ENCODE data around the gene ZNF76.

Gene ZNF76

DNA sequence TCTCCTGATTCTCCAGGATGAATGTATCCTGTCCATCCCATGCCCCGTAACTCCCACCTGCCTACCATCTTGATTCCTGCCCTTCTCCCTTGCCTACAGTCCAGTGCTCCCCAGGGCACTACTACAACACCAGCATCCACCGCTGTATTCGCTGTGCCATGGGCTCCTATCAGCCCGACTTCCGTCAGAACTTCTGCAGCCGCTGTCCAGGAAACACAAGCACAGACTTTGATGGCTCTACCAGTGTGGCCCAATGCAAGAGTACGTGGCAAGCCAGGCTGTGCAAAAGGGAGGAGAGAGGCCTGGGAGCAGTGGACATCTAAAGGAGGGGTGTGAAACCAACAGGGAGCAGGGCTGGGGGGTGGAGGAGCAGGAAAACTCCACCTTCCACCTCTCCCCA is 15.0 kb upstream of the ZNF76 start:
- Histone ChIP-seq H4K12ac (ENCODE audit: low read depth, low read length) (no peak overlapping the region), H4K8ac (ENCODE audit: low read depth, low read length) (no peak overlapping the region), H3K36me3 (ENCODE audit: control insufficient read depth in 1 of 2, insufficient read depth in 2 of 2, low read length in 2 of 2) (peaks cover 24 to 31% of the 10 kb centered on the region in 2 experiments), H3K4me2 (ENCODE audit: low read length) (no peak overlapping the region), H2AK5ac (ENCODE audit: low read length) (no peak overlapping the region), H2BK12ac (ENCODE audit: low read length) (no peak overlapping the region), H3K4ac (ENCODE audit: low read depth, low read length) (no peak overlapping the region), H3K4me3 (ENCODE audit: low read depth, low read length) (no peak overlapping the region), H2BK120ac (ENCODE audit: insufficient read depth, low read length, poor library complexity) (no peak overlapping the region), H3K23ac (ENCODE audit: low read length) (no peak overlapping the region), H3K79me1 (ENCODE audit: low read length) (peaks cover 3% of the 10 kb centered on the region), H3K9ac (ENCODE audit: low read length) (no peak overlapping the region), H3K14ac (ENCODE audit: low read length) (no peak overlapping the region), H3K4me1 (ENCODE audit: control insufficient read depth in 1 of 2, insufficient read depth in 2 of 2, low read length in 2 of 2) (peaks cover 11 to 20% of the 10 kb centered on the region in 2 experiments), H4K91ac (ENCODE audit: low read depth, low read length) (no peak overlapping the region), H3K18ac (ENCODE audit: low read length) (no peak overlapping the region), H2BK5ac (ENCODE audit: low read depth, low read length, poor library complexity) (no peak overlapping the region), H3K27ac (ENCODE audit: low read depth, low read length) (no peak overlapping the region), H2AFZ (ENCODE audit: insufficient read depth, low read length, poor library complexity) (no peak overlapping the region), H3K27me3 (ENCODE audit: insufficient read depth, low read length) (no peaks in the 10 kb centered on the region), H3K79me2 (ENCODE audit: control insufficient read depth, insufficient read depth, low read length, poor library complexity) (no peaks in the 10 kb centered on the region), H3K9me3 (ENCODE audit: insufficient read depth, low read depth, low read length) (peaks cover 8% of the 10 kb centered on the region)
- WGBS (ENCODE audit: extremely low coverage, insufficient coverage, insufficient read length): no CpG with 5 or more reads among the region's 7 CpGs
- DNase-seq: no peak

DNA sequence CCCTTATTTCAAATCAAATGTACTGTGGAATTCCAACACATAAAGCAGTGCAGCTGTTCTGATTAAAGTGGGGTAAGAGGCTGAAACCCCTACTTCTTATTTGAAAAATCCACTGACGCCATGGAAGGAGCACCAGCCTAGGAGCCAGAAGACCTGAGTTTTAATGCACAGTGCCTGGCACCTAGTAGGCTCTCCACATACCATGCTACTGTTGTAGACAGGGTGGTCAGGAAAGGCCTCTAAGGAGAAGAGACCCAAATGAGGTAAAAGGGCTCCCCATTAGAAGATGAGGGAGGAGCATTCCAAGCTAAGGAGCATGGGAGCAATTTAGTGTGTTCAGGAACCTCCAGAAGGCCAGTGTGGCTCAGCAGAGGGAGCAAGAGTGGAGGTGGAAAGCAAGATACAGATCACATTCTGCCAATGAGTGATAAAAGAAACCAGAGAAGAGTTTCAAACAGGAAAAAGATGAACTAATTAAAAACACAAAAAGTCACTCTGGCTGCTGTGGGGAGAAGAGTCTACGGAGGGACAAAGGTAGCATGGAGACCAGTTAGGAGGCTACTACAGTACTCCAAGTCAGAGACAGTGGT is 11.8 kb upstream of the ZNF76 start:
- Histone ChIP-seq H3K23ac (ENCODE audit: low read length) (no peak overlapping the region), H3K4me1 (ENCODE audit: control insufficient read depth in 1 of 2, insufficient read depth in 2 of 2, low read length in 2 of 2) (peaks cover 0 to 4% of the 10 kb centered on the region in 2 experiments), H2AK5ac (ENCODE audit: low read length) (no peak overlapping the region), H3K9me3 (ENCODE audit: insufficient read depth, low read depth, low read length) (peaks cover 6% of the 10 kb centered on the region), H3K27ac (ENCODE audit: low read depth, low read length) (no peak overlapping the region), H4K91ac (ENCODE audit: low read depth, low read length) (no peak overlapping the region), H3K4me3 (ENCODE audit: low read depth, low read length) (no peak overlapping the region), H4K8ac (ENCODE audit: low read depth, low read length) (no peak overlapping the region), H3K4me2 (ENCODE audit: low read length) (no peak overlapping the region), H3K79me2 (ENCODE audit: control insufficient read depth, insufficient read depth, low read length, poor library complexity) (no peaks in the 10 kb centered on the region), H4K12ac (ENCODE audit: low read depth, low read length) (no peak overlapping the region), H3K18ac (ENCODE audit: low read length) (no peak overlapping the region), H2BK120ac (ENCODE audit: insufficient read depth, low read length, poor library complexity) (no peak overlapping the region), H3K27me3 (ENCODE audit: insufficient read depth, low read length) (no peaks in the 10 kb centered on the region), H2BK5ac (ENCODE audit: low read depth, low read length, poor library complexity) (no peak overlapping the region), H3K79me1 (ENCODE audit: low read length) (no peaks in the 10 kb centered on the region), H3K4ac (ENCODE audit: low read depth, low read length) (no peak overlapping the region), H3K36me3 (ENCODE audit: control insufficient read depth in 1 of 2, insufficient read depth in 2 of 2, low read length in 2 of 2) (peaks cover 22 to 24% of the 10 kb centered on the region in 2 experiments), H2AFZ (ENCODE audit: insufficient read depth, low read length, poor library complexity) (no peak overlapping the region), H3K14ac (ENCODE audit: low read length) (no peak overlapping the region), H2BK12ac (ENCODE audit: low read length) (no peak overlapping the region), H3K9ac (ENCODE audit: low read length) (no peak overlapping the region)
- no CpG with 5 or more reads among the region's 2 CpGs for WGBS (ENCODE audit: extremely low coverage, insufficient coverage, insufficient read length)
- DNase-seq: no peak

DNA sequence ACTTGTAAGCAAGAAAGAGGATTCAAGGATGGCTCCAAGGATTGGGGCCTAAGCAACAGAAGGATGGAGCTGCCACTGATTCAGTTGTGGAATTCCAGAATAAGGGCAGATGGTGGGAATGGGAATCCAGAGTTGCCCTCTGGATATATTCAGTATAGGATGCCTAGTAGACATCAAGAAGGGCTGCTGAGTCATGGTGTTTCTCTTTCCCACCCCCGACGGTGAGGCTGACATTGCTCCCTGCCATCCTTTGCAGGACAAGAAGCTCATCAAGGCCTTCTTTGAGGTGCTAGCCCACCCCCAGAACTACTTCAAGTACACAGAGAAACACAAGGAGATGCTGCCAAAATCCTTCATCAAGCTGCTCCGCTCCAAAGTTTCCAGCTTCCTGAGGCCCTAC is 11.2 kb upstream of the ZNF76 start:
- H3K36me3 ChIP-seq (ENCODE audit: control insufficient read depth in 1 of 2, insufficient read depth in 2 of 2, low read length in 2 of 2): peaks cover 18 to 20% of the 10 kb centered on the region in 2 experiments
- H4K8ac ChIP-seq (ENCODE audit: low read depth, low read length): no peak overlapping the region
- H3K27me3 ChIP-seq (ENCODE audit: insufficient read depth, low read length): no peaks in the 10 kb centered on the region
- no peak overlapping the region for H2BK12ac ChIP-seq (ENCODE audit: low read length)
- H4K12ac ChIP-seq (ENCODE audit: low read depth, low read length): no peak overlapping the region
- no peak overlapping the region for H3K4ac ChIP-seq (ENCODE audit: low read depth, low read length)
- peaks cover 6% of the 10 kb centered on the region for H3K9me3 ChIP-seq (ENCODE audit: insufficient read depth, low read depth, low read length)
- H2BK120ac ChIP-seq (ENCODE audit: insufficient read depth, low read length, poor library complexity): no peak overlapping the region
- no peak for DNase-seq
- H3K4me1 ChIP-seq (ENCODE audit: control insufficient read depth in 1 of 2, insufficient read depth in 2 of 2, low read length in 2 of 2): peaks cover 0 to 2% of the 10 kb centered on the region in 2 experiments
- H2BK5ac ChIP-seq (ENCODE audit: low read depth, low read length, poor library complexity): no peak overlapping the region
- H3K27ac ChIP-seq (ENCODE audit: low read depth, low read length): no peak overlapping the region
- H3K9ac ChIP-seq (ENCODE audit: low read length): no peak overlapping the region
- no CpG with 5 or more reads among the region's 3 CpGs for WGBS (ENCODE audit: extremely low coverage, insufficient coverage, insufficient read length)
- H3K79me1 ChIP-seq (ENCODE audit: low read length): no peaks in the 10 kb centered on the region
- no peak overlapping the region for H3K14ac ChIP-seq (ENCODE audit: low read length)
- no peaks in the 10 kb centered on the region for H3K79me2 ChIP-seq (ENCODE audit: control insufficient read depth, insufficient read depth, low read length, poor library complexity)
- H3K23ac ChIP-seq (ENCODE audit: low read length): no peak overlapping the region
- no peak overlapping the region for H3K4me2 ChIP-seq (ENCODE audit: low read length)
- no peak overlapping the region for H4K91ac ChIP-seq (ENCODE audit: low read depth, low read length)
- no peak overlapping the region for H3K18ac ChIP-seq (ENCODE audit: low read length)
- H3K4me3 ChIP-seq (ENCODE audit: low read depth, low read length): no peak overlapping the region
- H2AK5ac ChIP-seq (ENCODE audit: low read length): no peak overlapping the region
- H2AFZ ChIP-seq (ENCODE audit: insufficient read depth, low read length, poor library complexity): no peak overlapping the region

DNA sequence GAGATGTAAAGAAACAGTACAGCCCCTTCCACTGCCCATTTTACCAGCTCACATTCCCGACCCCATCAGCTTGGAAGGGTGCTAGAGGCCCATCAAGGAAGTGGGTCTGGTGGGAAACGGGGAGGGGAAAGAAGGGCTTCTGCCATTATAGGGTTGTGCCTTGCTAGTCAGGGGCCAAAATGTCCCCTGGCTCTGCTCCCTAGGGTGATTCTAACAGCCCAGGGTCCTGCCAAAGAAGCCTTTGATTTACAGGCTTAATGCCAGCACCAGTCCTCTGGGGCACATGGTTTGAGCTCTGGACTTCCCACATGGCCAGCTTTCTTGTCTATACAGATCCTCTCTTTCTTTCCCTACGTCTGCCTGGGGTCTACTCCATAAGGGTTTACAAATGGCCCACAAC is 10.6 kb upstream of the ZNF76 start:
- H3K4me1 ChIP-seq (ENCODE audit: control insufficient read depth in 1 of 2, insufficient read depth in 2 of 2, low read length in 2 of 2): peaks cover 0 to 2% of the 10 kb centered on the region in 2 experiments
- no peak overlapping the region for H2AFZ ChIP-seq (ENCODE audit: insufficient read depth, low read length, poor library complexity)
- H4K8ac ChIP-seq (ENCODE audit: low read depth, low read length): no peak overlapping the region
- H2BK5ac ChIP-seq (ENCODE audit: low read depth, low read length, poor library complexity): no peak overlapping the region
- H3K4me3 ChIP-seq (ENCODE audit: low read depth, low read length): no peak overlapping the region
- H3K18ac ChIP-seq (ENCODE audit: low read length): no peak overlapping the region
- H3K9me3 ChIP-seq (ENCODE audit: insufficient read depth, low read depth, low read length): peaks cover 2% of the 10 kb centered on the region
- H3K27me3 ChIP-seq (ENCODE audit: insufficient read depth, low read length): no peaks in the 10 kb centered on the region
- no peak overlapping the region for H3K14ac ChIP-seq (ENCODE audit: low read length)
- no peak overlapping the region for H3K4ac ChIP-seq (ENCODE audit: low read depth, low read length)
- H4K12ac ChIP-seq (ENCODE audit: low read depth, low read length): no peak overlapping the region
- H3K23ac ChIP-seq (ENCODE audit: low read length): no peak overlapping the region
- no peak for DNase-seq
- H2AK5ac ChIP-seq (ENCODE audit: low read length): no peak overlapping the region
- H3K4me2 ChIP-seq (ENCODE audit: low read length): no peak overlapping the region
- peaks cover 12 to 15% of the 10 kb centered on the region in 2 experiments for H3K36me3 ChIP-seq (ENCODE audit: control insufficient read depth in 1 of 2, insufficient read depth in 2 of 2, low read length in 2 of 2)
- no peak overlapping the region for H3K9ac ChIP-seq (ENCODE audit: low read length)
- H3K27ac ChIP-seq (ENCODE audit: low read depth, low read length): no peak overlapping the region
- WGBS (ENCODE audit: extremely low coverage, insufficient coverage, insufficient read length): no CpG with 5 or more reads among the region's 3 CpGs
- H4K91ac ChIP-seq (ENCODE audit: low read depth, low read length): no peak overlapping the region
- no peak overlapping the region for H2BK12ac ChIP-seq (ENCODE audit: low read length)
- no peaks in the 10 kb centered on the region for H3K79me2 ChIP-seq (ENCODE audit: control insufficient read depth, insufficient read depth, low read length, poor library complexity)
- H2BK120ac ChIP-seq (ENCODE audit: insufficient read depth, low read length, poor library complexity): no peak overlapping the region
- H3K79me1 ChIP-seq (ENCODE audit: low read length): no peaks in the 10 kb centered on the region
